A673 (cell line): ENCODE data around the gene HYAL3. TPM values are rescaled to one million over a fixed set of nuclear protein-coding genes. Genes with fewer than 3 reads are reported as not detected.
"Not testable (repeated sequence)": the region's sequence is repeated elsewhere in the genome, so short reads cannot be mapped to it uniquely, and the experiment has no call there.

ENCODE experiments used
- BruUV-seq: library from RNA; stranded (reverse); fragments of 400-500 nt; replicated peaks from 2 replicates; lab custom pipeline; 2021; lab: Mats Ljungman, UMichigan
- CTCF ChIA-PET: fragments of 300-600 bp; sonication (Branson Sonifier 250); formaldehyde crosslinking; loops from one replicate; lab custom pipeline; 2022; ENCODE audit warnings: antibody characterized with exemption; lab: Charles Lee
- POLR2A ChIA-PET: fragments of 300-600 bp; sonication (Branson Sonifier 250); formaldehyde crosslinking; loops from one replicate; lab custom pipeline; 2022; ENCODE audit warnings: antibody characterized with exemption; ENCODE audit not compliant: low non-redundant PET; lab: Charles Lee
- DNase-seq: peaks from one replicate; pipeline ENCODE4 v3.0.0-alpha.2; 2015; ENCODE audit warnings: low spot score
- H3K27ac ChIP-seq: fragments of 200-600 bp; sonication (generic); 2 replicates; pipeline ENCODE4 v1.5.1; 2016; ENCODE audit warnings: mixed run types, low read depth, mild to moderate bottlenecking, mixed read lengths, antibody characterized with exemption, low read length; ENCODE audit not compliant: poor library complexity, severe bottlenecking
- H3K27me3 ChIP-seq: fragments of 200-600 bp; sonication (generic); replicated peaks from 2 replicates; pipeline ENCODE4 v1.6.1; 2017; ENCODE audit warnings: mixed run types, low read depth, mild to moderate bottlenecking, mixed read lengths, antibody characterized with exemption, low read length; ENCODE audit not compliant: insufficient read depth, poor library complexity
- H3K36me3 ChIP-seq: fragments of 200-600 bp; sonication (generic); 2 replicates; pipeline ENCODE4 v1.6.1; 2016; ENCODE audit warnings: mixed run types, mild to moderate bottlenecking, mixed read lengths, antibody characterized with exemption, low read length; ENCODE audit not compliant: insufficient read depth, poor library complexity, severe bottlenecking
- H3K4me1 ChIP-seq: fragments of 200-600 bp; sonication (generic); 2 replicates; pipeline ENCODE4 v1.6.1; 2017; ENCODE audit warnings: mixed run types, mild to moderate bottlenecking, mixed read lengths, antibody characterized with exemption, low read length; ENCODE audit not compliant: insufficient read depth, poor library complexity, severe bottlenecking
- H3K4me3 ChIP-seq: fragments of 200-600 bp; sonication (generic); 2 replicates; pipeline ENCODE4 v1.5.1; 2016; ENCODE audit warnings: low read depth, mixed run types, mild to moderate bottlenecking, mixed read lengths, low read length; ENCODE audit not compliant: poor library complexity, severe bottlenecking
- H3K9me3 ChIP-seq: fragments of 200-600 bp; sonication (generic); 2 replicates; pipeline ENCODE4 v1.6.1; 2016; ENCODE audit warnings: mixed run types, low read depth, mild to moderate bottlenecking, mixed read lengths, antibody characterized with exemption, low read length; ENCODE audit not compliant: poor library complexity, severe bottlenecking
- EZH2 ChIP-seq: fragments of 200-600 bp; sonication (generic); IDR thresholded peaks from 2 replicates; pipeline ENCODE4 v1.6.1; 2017; ENCODE audit warnings: borderline replicate concordance, low read depth, mild to moderate bottlenecking, mixed read lengths, antibody characterized with exemption, low read length; ENCODE audit not compliant: poor library complexity, severe bottlenecking
- intact Hi-C: fragments of 100-400 bp; cut with micrococcal nuclease; formaldehyde crosslinking; loops from one replicate; pipeline ENCODE4 v1.10.0; 2022; ENCODE audit not compliant: unreplicated experiment
- total RNA-seq: library from RNA; stranded (reverse); gene quantifications from 2 replicates; pipeline ENCODE4 v1.2.3, GENCODE V29; 2021
- TF ChIP-seq, protein P1 (sequence below): fragments of 300-800, 200-600 bp; sonication (generic); conservative IDR thresholded peaks from 2 replicates; pipeline ENCODE4 v1.5.1; 2017; ENCODE audit warnings: low read depth, mild to moderate bottlenecking, antibody characterized with exemption, low read length, moderate library complexity, mixed read lengths

HYAL3 gene
- total RNA-seq, 1 experiment from 2014 or later = 3.0 TPM

GRCh38 chr3:50263478-50264382 is 35.5 kb downstream of the HYAL3 start:
- H3K27me3 ChIP-seq = no peaks in the 10 kb centered on the region
- POLR2A ChIA-PET = interaction anchor here (0.6 kb wide), 1 partner anchor 19 kb away, joined by 13 read pairs; no protein-coding TSS in a partner anchor
- peaks cover 20% of the 10 kb centered on the region for H3K4me1 ChIP-seq
- TF ChIP-seq, protein P1, sequence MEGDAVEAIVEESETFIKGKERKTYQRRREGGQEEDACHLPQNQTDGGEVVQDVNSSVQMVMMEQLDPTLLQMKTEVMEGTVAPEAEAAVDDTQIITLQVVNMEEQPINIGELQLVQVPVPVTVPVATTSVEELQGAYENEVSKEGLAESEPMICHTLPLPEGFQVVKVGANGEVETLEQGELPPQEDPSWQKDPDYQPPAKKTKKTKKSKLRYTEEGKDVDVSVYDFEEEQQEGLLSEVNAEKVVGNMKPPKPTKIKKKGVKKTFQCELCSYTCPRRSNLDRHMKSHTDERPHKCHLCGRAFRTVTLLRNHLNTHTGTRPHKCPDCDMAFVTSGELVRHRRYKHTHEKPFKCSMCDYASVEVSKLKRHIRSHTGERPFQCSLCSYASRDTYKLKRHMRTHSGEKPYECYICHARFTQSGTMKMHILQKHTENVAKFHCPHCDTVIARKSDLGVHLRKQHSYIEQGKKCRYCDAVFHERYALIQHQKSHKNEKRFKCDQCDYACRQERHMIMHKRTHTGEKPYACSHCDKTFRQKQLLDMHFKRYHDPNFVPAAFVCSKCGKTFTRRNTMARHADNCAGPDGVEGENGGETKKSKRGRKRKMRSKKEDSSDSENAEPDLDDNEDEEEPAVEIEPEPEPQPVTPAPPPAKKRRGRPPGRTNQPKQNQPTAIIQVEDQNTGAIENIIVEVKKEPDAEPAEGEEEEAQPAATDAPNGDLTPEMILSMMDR = no peak
- no peak for TF ChIP-seq EZH2
- H3K9me3 ChIP-seq = no peaks in the 10 kb centered on the region
- H3K27ac ChIP-seq = peak overlapping the region; percentile 37
- intact Hi-C loops = loop anchor here (10.0 kb wide), 1 partner anchor 139 kb away; no protein-coding TSS in a partner anchor
- no TSS peak for BruUV-seq
- H3K4me3 ChIP-seq = no peak overlapping the region
- DNase-seq = no peak
- CTCF ChIA-PET = interaction anchor here (0.9 kb wide), 1 partner anchor 17 kb away, joined by 3 read pairs; no protein-coding TSS in a partner anchor
- no peaks in the 10 kb centered on the region for H3K36me3 ChIP-seq

DNA sequence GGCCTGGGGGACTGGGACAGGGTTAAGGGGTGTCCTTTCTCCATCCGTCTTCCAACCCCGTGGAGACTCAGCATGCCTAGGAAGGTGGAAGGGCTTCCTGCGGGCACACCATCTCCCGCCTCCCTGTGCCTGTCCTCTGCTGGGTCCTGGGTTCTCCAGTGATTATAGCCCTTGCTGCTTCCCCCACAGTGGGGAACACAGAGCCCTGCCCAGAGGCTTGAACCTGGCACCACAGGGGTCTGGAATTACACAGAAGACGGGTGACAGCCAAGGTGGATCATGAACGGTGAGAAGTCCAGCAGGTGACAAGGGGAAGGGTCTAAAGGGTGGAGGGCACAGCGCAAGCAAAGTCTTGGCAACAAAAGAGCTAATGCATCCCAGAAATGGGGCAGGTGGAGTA is 36.4 kb downstream of the HYAL3 start:
- Histone ChIP-seq H3K27ac (no peak overlapping the region), H3K4me1 (peaks cover 20% of the 10 kb centered on the region), H3K4me3 (no peak overlapping the region), H3K36me3 (peaks cover 1% of the 10 kb centered on the region), H3K27me3 (no peaks in the 10 kb centered on the region), H3K9me3 (no peaks in the 10 kb centered on the region)
- ChIA-PET POLR2A (no interaction called here), CTCF (interaction anchor here (0.9 kb wide), 1 partner anchor 16 kb away, joined by 3 read pairs; no protein-coding TSS in a partner anchor)
- intact Hi-C loops = loop anchor here (10.0 kb wide), 1 partner anchor 138 kb away; no protein-coding TSS in a partner anchor
- DNase-seq = no peak
- BruUV-seq = no TSS peak
- no peak for TF ChIP-seq EZH2
- TF ChIP-seq, protein P1 = no peak

DNA sequence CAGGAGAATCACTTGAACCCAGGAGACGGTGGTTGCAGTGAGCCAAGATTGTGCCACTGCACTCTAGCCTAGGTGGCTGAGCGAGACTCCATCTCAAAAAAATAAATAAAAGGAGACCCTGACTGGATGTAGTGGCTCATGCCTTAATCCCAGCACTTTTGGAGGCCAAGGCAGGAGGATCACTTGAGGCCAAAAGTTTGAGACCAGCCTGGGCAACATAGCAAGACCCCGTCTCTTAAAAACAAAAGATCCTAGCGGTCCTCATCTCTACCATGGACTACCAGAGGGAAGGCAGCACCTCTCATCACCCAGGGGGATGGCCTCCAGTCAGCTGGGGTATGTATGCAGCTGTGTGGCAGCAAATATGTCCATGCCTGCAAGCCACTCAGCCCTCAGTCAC is 37.0 kb downstream of the HYAL3 start:
- H3K27me3 ChIP-seq, H3K4me3 ChIP-seq, H3K9me3 ChIP-seq, DNase-seq, H3K36me3 ChIP-seq, POLR2A ChIA-PET, BruUV-seq, CTCF ChIA-PET, H3K27ac ChIP-seq: not testable (repeated sequence)
- H3K4me1 ChIP-seq = peaks cover 14% of the 10 kb centered on the region
- intact Hi-C loops = loop anchor here (10.0 kb wide), 1 partner anchor 137 kb away; no protein-coding TSS in a partner anchor
